B cell (primary cell): Measurements from ENCODE around the gene CCDC88C.

Source experiments
- CTCF ChIP-seq: fragments of 200-600 bp; IDR thresholded peaks from one replicate; pipeline ENCODE4 v1.8.0; 2022; ENCODE audit warnings: antibody characterized with exemption, mild to moderate bottlenecking
- EZH2 ChIP-seq: IDR thresholded peaks from 2 replicates; pipeline ENCODE4 v1.6.1; 2012; ENCODE audit warnings: borderline replicate concordance, low read depth, mild to moderate bottlenecking, moderate library complexity, low read length; ENCODE audit not compliant: insufficient read depth, poor library complexity, severe bottlenecking

GRCh38 chr14:91399868-91400640, 17.6 kb downstream of the CCDC88C start:
- TF ChIP-seq CTCF (no peak), EZH2 (no peak)
